22Rv1 (cell line): ENCODE results near the gene LMBR1L.

ENCODE experiments used
- H3K27ac ChIP-seq: fragments of 450-650 bp; 2 replicates; pipeline ENCODE4 v1.5.1; 2017
- ZFX ChIP-seq: fragments of 450-650 bp; IDR thresholded peaks from 2 replicates; pipeline ENCODE4 v1.6.1; 2017; ENCODE audit warnings: antibody characterized with exemption, borderline replicate concordance
- TF ChIP-seq, protein P1 (sequence below): fragments of 450-650 bp; IDR thresholded peaks from 2 replicates; pipeline ENCODE4 v1.5.1; 2017; ENCODE audit warnings: mild to moderate bottlenecking

Gene LMBR1L

DNA sequence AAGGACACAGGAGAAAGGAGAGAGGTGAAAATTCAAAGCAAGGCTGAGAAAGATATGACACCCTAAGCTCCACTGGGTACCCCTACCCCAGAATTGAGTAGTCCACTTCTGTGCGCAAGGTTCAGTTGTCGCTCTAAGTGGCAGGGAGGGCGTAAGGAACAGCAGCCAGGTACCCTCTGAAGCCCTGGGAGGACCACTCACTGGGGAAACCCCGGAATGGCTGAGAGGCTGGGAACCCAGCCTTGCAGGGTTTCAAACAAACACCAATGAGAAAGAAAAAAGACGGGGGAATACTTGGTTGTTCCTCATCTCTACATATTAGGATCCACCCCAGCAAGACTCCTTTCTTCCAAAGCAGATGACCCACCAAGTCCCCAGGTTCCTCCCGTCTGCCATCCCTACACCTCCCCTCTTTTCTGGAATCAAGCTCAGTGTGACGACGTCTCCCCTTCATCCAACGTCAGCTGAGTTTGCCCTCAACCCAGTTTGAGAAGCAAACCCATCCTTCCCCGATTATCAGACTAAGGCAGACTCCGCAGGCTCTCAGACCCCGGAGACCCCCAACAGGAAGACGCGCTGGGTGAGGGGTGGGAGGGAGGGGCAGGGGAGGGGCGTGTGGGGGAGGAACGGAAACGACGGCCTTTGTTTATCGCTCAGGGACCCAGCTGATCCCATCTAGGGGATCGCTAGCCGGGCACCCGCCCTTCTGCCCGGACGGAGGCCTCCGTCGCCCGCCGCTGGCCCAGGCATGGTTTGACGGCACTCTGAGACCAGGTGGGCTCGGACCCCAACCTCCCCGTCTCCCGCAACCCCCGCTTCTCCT is 795 bp downstream of the LMBR1L start:
- H3K27ac ChIP-seq = peak overlapping the region; percentile 55
- TF ChIP-seq, protein P1, sequence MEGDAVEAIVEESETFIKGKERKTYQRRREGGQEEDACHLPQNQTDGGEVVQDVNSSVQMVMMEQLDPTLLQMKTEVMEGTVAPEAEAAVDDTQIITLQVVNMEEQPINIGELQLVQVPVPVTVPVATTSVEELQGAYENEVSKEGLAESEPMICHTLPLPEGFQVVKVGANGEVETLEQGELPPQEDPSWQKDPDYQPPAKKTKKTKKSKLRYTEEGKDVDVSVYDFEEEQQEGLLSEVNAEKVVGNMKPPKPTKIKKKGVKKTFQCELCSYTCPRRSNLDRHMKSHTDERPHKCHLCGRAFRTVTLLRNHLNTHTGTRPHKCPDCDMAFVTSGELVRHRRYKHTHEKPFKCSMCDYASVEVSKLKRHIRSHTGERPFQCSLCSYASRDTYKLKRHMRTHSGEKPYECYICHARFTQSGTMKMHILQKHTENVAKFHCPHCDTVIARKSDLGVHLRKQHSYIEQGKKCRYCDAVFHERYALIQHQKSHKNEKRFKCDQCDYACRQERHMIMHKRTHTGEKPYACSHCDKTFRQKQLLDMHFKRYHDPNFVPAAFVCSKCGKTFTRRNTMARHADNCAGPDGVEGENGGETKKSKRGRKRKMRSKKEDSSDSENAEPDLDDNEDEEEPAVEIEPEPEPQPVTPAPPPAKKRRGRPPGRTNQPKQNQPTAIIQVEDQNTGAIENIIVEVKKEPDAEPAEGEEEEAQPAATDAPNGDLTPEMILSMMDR = no peak
- no peak for TF ChIP-seq ZFX

DNA sequence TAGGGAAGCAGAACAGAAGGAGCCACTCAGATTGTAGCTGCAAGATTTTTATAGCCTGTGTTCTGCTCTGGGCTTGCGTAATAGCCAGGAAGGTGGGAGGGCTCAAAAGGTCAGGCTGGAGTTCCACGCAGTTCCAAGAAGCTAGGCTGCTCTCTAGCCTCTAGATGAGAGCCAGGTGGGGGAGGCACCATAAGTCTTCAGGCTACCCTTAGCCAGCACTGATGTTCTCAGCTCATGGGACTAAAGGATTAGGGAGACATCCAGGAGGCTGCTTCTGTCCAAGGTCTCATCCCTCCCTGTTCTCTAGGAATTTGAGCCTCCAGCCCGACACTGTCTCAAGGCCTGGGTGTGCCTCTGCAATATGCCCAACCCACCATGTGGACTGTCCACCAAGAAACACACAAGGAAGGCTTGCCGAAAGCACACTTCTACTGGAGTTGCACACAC is 1.7 kb downstream of the LMBR1L start:
- H3K27ac ChIP-seq = 0 out of 2 replicates have a peak overlapping the region, but pooled peaks have one; percentile 55
- TF ChIP-seq ZFX = no peak

DNA sequence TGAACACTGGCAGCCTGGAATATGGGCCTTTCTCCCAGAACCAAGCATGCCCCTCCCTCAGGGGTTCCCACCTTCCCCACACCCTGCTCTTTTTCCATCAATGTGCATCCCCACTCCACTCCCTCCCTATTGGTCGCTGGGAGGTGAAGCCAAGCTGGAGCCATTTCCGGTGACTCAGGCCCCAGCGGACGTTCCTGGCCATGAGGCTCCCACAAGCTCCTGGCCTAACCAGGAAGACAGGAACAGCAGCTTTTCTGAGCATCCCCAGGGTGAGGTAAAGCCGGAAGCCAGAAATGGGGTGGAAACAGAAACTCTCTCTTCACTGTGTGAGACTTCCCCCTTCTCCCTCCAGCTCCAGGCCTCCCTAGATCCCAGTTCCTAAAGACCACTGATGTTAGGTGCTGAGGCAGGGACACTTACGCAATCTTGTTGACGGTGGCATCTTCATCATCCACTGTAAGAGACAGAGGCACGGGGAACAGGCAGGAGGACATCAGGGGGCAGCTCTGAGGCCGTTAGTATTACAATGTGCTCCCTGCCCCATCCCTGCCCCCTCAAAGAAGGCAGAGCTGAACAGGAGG is 5.1 kb downstream of the LMBR1L start:
- TF ChIP-seq, protein P1 = no peak
- TF ChIP-seq ZFX = no peak
- H3K27ac ChIP-seq = no peak overlapping the region

DNA sequence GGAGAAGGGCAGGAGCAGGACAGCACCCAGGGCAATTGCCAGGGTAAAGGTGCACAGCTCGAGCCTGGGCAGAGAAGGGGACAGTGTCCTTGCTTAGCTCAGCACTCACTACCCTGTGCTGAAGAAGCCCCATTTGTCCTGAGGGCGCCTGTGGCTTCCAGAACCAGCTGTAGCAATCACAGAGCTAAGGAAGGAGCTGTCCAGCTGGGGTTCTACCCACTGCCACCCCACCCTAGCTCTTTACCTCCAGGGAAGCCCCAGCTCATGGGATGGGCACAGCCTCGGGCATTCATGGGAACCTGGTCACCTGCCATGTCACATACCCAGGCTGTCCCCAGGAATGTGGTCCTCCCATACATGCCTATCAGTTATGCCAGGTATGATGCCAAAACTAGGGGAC is 5.8 kb downstream of the LMBR1L start:
- TF ChIP-seq, protein P1 = no peak
- TF ChIP-seq ZFX = no peak
- H3K27ac ChIP-seq = no peak overlapping the region

DNA sequence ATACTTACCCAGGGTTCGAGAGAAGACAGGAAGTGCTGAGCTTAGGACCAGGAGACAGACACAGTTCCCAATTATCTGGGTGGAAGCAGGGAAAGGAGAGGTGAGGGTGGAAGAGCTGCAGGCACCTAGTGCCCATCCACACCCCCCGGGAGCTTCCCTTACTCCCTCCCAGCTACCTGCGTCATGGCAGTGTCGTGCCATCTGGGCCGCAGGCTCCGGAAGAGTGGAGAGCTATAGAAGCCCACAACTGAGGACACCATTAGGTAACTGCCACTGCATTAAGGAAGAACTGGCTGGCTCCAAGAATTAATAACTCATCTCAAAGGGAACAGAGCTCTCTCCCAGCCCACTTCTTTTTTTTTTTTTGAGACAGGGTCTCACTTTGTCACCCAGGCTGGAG is 10.3 kb downstream of the LMBR1L start:
- H3K27ac ChIP-seq = no peak overlapping the region
- TF ChIP-seq ZFX = no peak
- TF ChIP-seq, protein P1 = no peak

DNA sequence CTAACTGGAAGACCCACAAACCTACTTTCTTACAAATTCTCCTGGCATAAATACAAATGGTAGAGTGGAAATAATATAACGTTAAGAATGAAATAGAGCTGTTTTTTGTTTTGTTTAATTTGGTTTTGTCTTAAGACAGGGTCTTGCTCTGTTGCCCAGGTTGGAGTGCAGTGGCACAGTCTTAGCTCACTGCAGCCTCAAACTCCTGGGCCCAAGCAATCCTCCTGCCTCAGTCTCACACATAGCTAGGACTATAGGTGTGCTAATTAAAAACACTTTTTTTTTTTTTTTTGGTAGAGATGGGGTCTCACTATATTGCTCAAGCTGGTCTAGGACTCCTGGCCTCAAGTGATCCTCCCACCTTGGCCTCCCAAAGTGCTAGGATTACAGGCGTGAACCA is 11.9 kb downstream of the LMBR1L start:
- no peak overlapping the region for H3K27ac ChIP-seq
- TF ChIP-seq, protein P1 = no peak
- no peak for TF ChIP-seq ZFX

DNA sequence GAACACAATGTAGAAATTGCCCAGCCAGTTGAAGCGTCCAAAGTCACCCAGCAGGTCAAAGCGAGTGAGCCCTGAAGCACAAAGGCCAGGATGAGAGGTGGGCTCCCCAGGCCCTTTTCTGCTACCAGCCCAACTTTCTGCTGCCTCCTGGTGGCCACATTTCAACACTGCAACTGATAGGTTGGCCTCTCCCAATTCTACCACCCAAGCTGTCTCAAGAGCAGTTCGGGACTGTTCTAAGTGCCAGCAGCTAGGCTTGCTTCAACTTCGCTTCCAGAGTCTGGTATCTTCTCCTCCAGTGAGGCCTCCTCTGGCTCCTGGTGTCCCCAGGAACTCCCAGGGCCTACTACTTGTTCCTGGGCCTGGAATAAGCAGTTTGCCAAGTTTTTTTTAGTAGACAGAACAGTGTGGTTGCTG is 12.6 kb downstream of the LMBR1L start:
- no peak overlapping the region for H3K27ac ChIP-seq
- TF ChIP-seq, protein P1 = peak; percentile 99
- TF ChIP-seq ZFX = no peak
